Inferior parietal cortex (tissue), 1 donor: ENCODE data around the gene NABP1.
"Not testable (repeated sequence)": the region's sequence is repeated elsewhere in the genome, so short reads cannot be mapped to it uniquely, and the experiment has no call there.

ENCODE experiments used
- DNase-seq: peaks from one replicate; pipeline ENCODE4 v3.0.0-alpha.2; 2016; ENCODE audit errors: extremely low spot score

The NABP1 gene

GRCh38 chr2:191677646-191678436 lies at the start of gene NABP1:
Gene NABP1 (plus strand): TSS chr2:191678136. CDS start chr2:191678615, 479 bp downstream.
- DNase-seq: peak; percentile 91

- DNase-seq: no peak
Measured at GRCh38 chr2:191629001-191629453, 48.9 kb upstream of the NABP1 start.

DNA sequence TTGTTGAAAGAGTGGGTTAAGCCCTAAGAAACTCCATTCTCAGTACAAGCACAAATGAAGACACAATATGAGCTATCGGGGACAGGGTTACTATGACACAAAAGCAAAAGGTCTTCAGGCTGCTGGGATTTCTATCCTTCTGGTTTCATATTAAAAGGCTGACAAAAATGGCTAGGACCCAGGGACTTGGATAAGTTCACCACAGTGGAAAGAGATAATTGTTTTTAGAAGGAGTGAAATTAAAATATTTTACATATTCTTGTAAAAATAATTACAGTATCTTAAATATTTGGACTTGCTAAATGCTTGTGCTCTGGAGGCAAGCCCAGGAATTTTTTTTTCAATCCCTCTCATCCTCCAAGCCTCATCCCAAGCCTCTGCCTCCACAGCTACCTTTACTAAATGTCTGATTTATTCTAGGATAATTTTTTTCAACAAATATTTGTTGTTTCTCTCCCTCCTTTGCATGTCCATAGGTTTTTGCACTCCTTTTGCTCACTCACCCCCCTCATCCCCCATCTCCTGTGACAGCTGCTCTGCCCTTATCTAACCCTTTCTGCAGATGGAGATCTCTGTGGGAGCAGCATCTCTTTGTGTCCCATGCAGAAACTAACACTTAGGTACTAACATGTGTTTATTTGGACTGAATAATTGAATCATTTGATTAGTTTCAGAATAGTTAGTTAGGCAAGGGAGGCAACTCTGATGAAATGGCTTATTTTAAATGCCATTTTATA lies 47.8 kb upstream of the NABP1 start:
- DNase-seq: no peak

DNA sequence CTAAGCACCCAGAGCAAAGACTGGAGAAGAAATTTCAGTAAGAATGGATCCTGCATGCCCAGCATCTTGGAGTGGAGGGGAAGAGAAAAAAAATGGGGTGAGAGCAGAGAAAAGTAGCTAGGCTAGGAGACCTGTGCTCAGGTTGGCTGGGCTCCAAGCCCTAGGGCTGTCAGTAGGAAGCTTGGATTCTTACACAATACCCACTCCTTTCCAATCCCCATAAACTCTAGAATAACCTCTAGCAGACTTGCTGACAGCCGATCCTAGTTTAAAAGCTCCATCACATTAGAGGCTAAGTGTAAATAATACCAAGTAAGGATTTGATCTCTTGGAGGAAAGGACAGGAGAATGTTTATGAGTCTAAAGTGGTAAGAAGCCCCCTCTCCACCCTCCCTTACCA lies 46.2 kb upstream of the NABP1 start:
- no peak for DNase-seq

DNA sequence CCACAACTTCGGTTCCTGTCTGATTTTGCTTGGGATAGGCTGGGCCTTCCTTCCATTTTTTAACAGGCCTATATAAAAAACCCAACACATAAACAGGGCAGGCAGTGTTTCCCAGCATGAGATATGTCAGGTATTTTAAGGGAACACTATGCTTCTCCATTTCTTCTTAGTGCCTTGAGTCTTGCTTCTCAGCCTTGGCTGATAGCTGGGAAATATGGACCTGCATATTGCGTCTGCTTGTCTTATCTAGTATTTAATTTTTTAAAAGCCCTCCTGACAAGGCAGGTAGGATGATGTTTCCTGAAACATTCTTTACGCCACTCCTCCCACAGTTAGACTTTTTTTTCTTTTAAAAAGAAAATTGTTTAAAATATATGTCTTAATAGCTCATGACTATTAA lies 45.5 kb upstream of the NABP1 start:
- no peak for DNase-seq

DNA sequence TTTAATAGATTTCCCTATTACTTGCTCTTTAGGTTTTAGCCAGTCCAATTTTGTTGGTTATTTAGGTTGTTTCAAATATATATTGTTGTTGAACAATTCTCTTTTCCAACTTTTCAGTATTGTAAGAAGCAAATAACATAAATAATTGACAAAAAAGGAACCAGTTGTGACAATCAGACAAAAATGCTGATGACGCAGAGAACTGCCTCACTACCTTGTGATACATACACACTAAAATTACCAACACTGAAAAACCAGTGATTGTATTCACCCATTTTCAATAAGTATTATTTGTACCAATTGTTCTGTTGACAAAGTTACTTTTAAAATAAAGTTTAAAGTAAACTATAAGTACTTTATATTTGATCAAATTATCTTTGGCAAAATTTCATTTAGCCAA lies 43.1 kb upstream of the NABP1 start:
- DNase-seq: no peak

GRCh38 chr2:191635333-191636234 lies 42.4 kb upstream of the NABP1 start:
- no peak for DNase-seq

GRCh38 chr2:191636235-191636543 lies 41.7 kb upstream of the NABP1 start:
- DNase-seq: no peak

DNA sequence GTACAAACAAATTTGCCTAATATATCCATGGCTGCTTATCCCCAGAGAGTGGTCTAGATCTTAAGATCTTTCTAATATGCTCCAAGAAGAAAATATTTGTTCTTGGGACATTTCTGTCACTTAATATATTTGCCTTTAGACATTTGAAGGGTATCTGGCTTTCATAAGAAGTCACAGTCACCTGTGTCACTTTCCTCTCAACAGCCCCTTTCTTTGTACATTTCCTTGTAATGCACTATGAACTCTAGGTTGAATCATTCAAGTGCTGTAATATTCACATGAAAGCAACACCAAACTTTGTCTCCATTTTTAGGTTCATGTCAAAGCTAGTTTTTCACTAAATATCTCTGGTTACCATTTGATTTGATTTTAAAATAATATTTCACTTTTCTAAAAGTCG lies 41.4 kb upstream of the NABP1 start:
- no peak for DNase-seq

DNA sequence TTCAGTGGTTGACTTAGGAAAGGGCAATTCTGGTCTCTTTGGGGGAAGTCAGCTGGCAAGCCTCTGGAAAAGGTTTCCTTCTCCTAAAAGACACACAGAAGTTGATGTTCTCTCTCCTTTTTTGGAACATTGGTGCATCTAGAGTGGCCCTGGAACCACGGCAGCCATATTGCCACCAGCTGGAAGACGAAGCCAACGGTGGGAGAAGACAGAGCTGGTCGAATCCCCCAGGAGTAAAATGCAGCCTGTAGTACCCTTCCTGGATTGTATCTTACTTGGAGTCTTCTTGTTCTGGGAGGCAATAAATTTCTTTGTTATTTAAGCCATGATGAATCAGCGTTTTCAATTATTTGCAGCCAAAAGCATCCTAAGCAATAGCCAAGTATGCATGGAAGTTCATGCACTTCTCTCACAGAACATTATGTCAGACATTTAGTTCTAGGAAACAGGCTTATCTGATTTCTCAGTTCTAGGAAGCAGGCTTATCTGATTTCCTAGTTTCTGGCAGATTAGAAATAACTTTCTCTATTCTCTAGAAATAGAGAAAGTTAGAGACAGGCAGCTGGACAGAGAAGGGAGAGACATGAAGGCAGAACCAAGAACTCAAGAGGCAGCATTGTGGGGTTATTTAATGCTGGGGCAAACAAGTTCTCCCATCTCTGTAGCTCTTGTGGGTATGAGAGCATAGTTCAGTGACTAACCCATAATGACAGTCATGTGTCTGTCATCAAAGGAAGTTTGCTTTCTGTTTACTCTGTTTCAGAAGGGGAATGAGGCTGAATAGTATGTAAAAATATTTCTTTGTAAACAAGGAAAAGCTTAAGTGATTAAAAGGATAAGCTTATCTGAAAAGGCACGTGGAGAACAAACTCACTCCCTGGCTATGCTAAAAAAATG lies 40.5 kb upstream of the NABP1 start:
- DNase-seq: no peak

GRCh38 chr2:191638079-191638801 lies 39.7 kb upstream of the NABP1 start:
- DNase-seq: no peak

DNA sequence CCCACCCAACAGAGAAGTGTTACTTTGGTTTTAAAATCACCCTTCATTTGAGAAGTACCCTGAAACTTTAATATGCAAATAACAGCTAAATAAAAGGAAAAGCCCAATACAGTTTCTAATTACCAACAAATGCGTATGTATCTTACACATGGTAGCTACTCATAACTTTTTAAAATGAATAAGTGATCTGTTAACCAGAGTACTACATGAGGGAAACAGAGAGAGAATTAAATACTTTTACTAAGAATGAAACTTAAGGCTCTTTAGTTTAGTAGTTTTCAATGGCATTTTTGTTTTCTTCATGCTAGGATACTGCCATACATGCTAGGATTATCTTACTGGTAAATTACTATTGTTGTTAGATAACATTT lies 39.1 kb upstream of the NABP1 start:
- DNase-seq: no peak

DNA sequence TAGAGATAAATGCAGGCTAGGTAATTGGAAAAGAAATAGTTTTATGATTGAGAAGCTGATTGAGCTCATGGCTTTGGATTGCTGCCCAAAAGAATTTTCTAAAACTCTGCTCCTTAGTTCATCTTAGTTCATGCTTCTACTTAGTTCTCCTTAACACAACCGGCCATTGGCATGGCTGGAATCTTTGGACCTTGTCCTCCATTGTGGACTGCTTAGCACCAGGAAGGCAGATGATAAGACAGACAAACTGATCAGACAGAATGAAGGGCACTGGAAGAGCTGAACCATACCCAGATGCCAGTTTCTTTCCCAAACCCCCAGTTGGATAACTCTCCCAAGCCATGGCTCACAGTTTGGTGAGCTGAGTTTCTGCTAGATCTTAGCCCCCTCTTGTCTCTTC lies 36.3 kb upstream of the NABP1 start:
- no peak for DNase-seq

- DNase-seq: no peak
Measured at GRCh38 chr2:191642541-191642940, 35.4 kb upstream of the NABP1 start.

DNA sequence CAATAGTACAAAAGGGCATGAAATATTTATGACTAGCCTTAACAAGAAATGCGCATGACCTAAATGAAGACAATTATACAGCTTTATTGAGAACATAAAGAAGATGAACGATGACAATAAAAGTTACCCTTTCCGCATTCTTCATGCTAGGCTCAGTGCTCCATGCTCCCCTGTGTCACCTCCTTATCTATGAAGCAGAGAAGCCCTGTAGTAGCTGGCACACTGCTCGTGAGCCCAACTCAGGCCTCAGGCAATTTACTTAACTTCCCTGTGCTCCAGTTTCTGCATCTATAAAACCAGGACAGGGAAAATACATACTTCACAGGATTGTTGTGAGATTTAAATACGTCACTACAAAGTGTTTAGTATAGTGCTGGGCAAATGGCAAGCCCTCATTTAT lies 34.5 kb upstream of the NABP1 start:
- no peak for DNase-seq

GRCh38 chr2:191644613-191645012 lies 33.3 kb upstream of the NABP1 start:
- DNase-seq: not testable (repeated sequence)

- DNase-seq: no peak
Measured at GRCh38 chr2:191645032-191645431, 32.9 kb upstream of the NABP1 start.

- no peak for DNase-seq
Measured at GRCh38 chr2:191645434-191646162, 32.3 kb upstream of the NABP1 start.

- no peak for DNase-seq
Measured at GRCh38 chr2:191646163-191646902, 31.6 kb upstream of the NABP1 start.
